ENCODE data around the gene AHCYL1.

- TF ChIP-seq CTCF (IDR thresholded peaks at IDR 0.05): no peak
- TF ChIP-seq POLR2A (IDR thresholded peaks at IDR 0.05): no peak
- no peak for TF ChIP-seq POLR2AphosphoS5 (IDR thresholded peaks at IDR 0.05)
Observed at GRCh38 chr1:110008971-110009565, 24.5 kb downstream of the AHCYL1 start.

All from stomach (tissue), 4 donors.